Measurements from ENCODE around the gene ZNF284. TPM values are rescaled to one million over a fixed set of nuclear protein-coding genes. Genes with fewer than 3 reads are reported as not detected.

The ZNF284 gene
- total RNA-seq, 1 donor = 4.3 TPM

DNA sequence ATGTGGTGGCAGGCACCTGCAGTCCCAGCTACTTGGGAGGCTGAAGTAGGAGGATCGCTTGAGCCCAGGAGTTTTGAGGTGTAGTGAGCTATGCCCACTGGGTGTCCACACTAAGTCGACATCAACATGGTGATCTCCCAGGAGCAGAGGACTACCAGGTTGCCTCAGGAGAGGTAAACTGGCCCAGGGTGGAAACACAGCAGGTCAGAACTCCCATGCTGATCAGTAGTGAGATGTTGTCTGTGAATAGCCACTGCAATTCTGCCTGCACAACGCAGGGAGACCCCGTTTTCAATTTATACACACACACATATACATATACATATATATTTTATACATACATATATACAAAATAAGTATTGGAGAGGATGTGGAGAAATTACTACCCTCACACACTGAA lies 20.1 kb downstream of the ZNF284 start:
- no peak for DNase-seq (ENCODE audit: insufficient read length, low spot score, missing footprints)
- Histone ChIP-seq H3K9me3 (ENCODE audit: low read depth, low read length) (no peaks in the 10 kb centered on the region), H3K4me3 (ENCODE audit: insufficient read depth, low read length) (no peak overlapping the region), H3K27me3 (ENCODE audit: insufficient read depth, low read length) (no peaks in the 10 kb centered on the region), H4K20me1 (ENCODE audit: insufficient read depth, low read length) (no peaks in the 10 kb centered on the region), H2AFZ (ENCODE audit: low read length) (no peak overlapping the region), H3K4me2 (ENCODE audit: insufficient read depth, low read length) (no peak overlapping the region), H3K4me1 (ENCODE audit: insufficient read depth, low read length) (peaks cover 3% of the 10 kb centered on the region), H3K27ac (ENCODE audit: low read depth, low read length) (no peak overlapping the region), H3K79me2 (ENCODE audit: insufficient read depth, low read length) (peaks cover 21% of the 10 kb centered on the region), H3K36me3 (ENCODE audit: insufficient read depth, low read length) (no peaks in the 10 kb centered on the region)
- TF ChIP-seq, protein P1, sequence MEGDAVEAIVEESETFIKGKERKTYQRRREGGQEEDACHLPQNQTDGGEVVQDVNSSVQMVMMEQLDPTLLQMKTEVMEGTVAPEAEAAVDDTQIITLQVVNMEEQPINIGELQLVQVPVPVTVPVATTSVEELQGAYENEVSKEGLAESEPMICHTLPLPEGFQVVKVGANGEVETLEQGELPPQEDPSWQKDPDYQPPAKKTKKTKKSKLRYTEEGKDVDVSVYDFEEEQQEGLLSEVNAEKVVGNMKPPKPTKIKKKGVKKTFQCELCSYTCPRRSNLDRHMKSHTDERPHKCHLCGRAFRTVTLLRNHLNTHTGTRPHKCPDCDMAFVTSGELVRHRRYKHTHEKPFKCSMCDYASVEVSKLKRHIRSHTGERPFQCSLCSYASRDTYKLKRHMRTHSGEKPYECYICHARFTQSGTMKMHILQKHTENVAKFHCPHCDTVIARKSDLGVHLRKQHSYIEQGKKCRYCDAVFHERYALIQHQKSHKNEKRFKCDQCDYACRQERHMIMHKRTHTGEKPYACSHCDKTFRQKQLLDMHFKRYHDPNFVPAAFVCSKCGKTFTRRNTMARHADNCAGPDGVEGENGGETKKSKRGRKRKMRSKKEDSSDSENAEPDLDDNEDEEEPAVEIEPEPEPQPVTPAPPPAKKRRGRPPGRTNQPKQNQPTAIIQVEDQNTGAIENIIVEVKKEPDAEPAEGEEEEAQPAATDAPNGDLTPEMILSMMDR (IDR thresholded peaks at IDR 0.05; ENCODE audit: extremely low read depth, low read depth, low read length) = no peak

DNA sequence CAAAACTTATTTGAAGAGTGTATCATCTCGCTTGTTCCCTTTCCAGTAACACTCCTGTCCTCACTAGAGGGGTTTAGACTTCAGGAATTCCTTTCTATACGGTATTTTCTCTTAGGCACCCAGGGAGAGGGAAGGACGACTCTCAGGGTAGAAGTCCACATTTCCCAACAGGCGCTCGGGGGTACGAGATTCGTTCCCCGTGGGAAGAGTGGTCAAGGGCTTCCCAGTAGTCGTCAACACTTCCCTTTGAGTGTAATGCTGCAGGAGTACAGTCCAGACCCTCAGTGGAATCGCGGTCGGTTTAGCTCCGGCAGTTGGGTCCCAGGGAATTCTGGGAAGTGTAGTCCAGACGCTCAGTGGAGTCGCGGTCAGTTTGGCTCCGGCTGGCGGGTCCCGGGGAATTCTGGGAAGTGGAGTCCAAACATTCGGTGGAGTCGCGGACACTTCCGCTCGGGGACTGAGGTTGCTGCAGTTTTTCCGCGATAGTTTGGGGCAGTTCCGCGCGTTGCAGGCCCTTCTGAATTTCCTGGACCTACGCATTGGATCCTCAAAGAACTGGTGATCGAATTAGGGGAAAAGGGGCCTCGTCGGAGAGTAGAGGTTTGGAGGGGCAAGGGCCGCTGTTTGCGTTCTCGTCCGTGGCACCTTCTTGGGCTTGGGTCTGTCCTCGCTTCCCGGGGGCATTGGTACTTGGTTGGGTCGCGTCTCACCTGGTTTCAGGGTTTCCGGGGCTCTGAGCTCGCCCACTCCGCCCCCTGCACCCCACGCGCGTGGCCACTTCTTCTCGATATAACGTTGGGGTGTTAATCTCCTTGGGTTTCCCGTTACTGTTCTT lies 22.2 kb downstream of the ZNF284 start, which contains the start of gene ZNF224:
Gene ZNF224, plus strand, starts transcription at position 431 of the 835 bp plus-strand sequence. CDS start 3,513 bp downstream, outside the sequence.
- peak within 1 kb of the TSS; percentile 98 for H3K4me3 ChIP-seq (ENCODE audit: insufficient read depth, low read length)
- peaks cover 3% of the 10 kb centered on the region for H3K4me1 ChIP-seq (ENCODE audit: insufficient read depth, low read length)
- no peaks in the 10 kb centered on the region for H3K9me3 ChIP-seq (ENCODE audit: low read depth, low read length)
- H3K79me2 ChIP-seq (ENCODE audit: insufficient read depth, low read length) = peaks cover 28% of the 10 kb centered on the region
- peak within 1 kb of the TSS; percentile 100 for H2AFZ ChIP-seq (ENCODE audit: low read length)
- no peaks in the 10 kb centered on the region for H3K27me3 ChIP-seq (ENCODE audit: insufficient read depth, low read length)
- TF ChIP-seq, protein P1 (IDR thresholded peaks at IDR 0.05; ENCODE audit: extremely low read depth, low read depth, low read length) = no peak
- no peaks in the 10 kb centered on the region for H4K20me1 ChIP-seq (ENCODE audit: insufficient read depth, low read length)
- H3K27ac ChIP-seq (ENCODE audit: low read depth, low read length) = peak within 1 kb of the TSS; percentile 60
- DNase-seq (ENCODE audit: insufficient read length, low spot score, missing footprints) = peak; percentile 90
- H3K4me2 ChIP-seq (ENCODE audit: insufficient read depth, low read length) = peak within 1 kb of the TSS; percentile 99
- H3K36me3 ChIP-seq (ENCODE audit: insufficient read depth, low read length) = peaks cover 8% of the 10 kb centered on the region

DNA sequence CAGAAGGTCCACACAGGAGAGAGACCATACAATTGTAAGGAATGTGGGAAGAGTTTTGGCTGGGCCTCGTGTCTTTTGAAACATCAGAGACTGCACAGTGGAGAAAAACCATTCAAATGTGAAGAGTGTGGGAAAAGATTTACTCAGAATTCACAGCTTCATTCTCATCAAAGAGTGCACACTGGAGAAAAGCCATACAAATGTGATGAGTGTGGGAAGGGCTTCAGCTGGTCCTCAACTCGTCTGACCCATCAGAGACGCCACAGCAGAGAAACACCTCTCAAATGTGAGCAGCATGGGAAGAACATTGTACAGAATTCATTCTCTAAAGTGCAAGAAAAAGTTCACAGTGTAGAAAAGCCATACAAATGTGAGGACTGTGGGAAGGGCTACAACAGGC lies 35.8 kb downstream of the ZNF284 start:
- H3K79me2 ChIP-seq (ENCODE audit: insufficient read depth, low read length) = no peaks in the 10 kb centered on the region
- TF ChIP-seq, protein P1 (IDR thresholded peaks at IDR 0.05; ENCODE audit: extremely low read depth, low read depth, low read length) = no peak
- no peaks in the 10 kb centered on the region for H3K27me3 ChIP-seq (ENCODE audit: insufficient read depth, low read length)
- H3K4me2 ChIP-seq (ENCODE audit: insufficient read depth, low read length) = no peak overlapping the region
- DNase-seq (ENCODE audit: insufficient read length, low spot score, missing footprints) = no peak
- no peak overlapping the region for H2AFZ ChIP-seq (ENCODE audit: low read length)
- H4K20me1 ChIP-seq (ENCODE audit: insufficient read depth, low read length) = no peaks in the 10 kb centered on the region
- H3K27ac ChIP-seq (ENCODE audit: low read depth, low read length) = no peak overlapping the region
- H3K4me3 ChIP-seq (ENCODE audit: insufficient read depth, low read length) = no peak overlapping the region
- peaks cover 25% of the 10 kb centered on the region for H3K9me3 ChIP-seq (ENCODE audit: low read depth, low read length)
- H3K36me3 ChIP-seq (ENCODE audit: insufficient read depth, low read length) = peaks cover 38% of the 10 kb centered on the region
- no peaks in the 10 kb centered on the region for H3K4me1 ChIP-seq (ENCODE audit: insufficient read depth, low read length)

DNA sequence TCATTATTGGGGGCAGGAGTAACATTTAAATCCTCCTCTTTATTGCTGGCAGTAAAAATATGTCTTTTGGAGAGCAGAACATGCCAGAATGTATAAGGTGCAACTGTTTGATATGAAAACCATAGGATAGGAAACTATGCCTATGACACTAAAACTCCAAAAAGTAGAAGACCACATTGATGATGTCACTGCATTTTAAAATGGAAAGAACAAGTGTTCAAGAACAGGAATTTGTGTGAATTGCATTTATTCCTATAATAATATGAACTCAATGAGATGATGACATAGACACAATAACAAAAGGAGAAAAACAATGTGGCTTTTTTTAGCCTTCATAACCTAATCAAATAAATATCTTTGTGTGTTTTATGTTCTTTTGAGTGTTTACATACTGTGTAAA lies 37.5 kb downstream of the ZNF284 start:
- peaks cover 25% of the 10 kb centered on the region for H3K9me3 ChIP-seq (ENCODE audit: low read depth, low read length)
- no peaks in the 10 kb centered on the region for H3K27me3 ChIP-seq (ENCODE audit: insufficient read depth, low read length)
- H3K4me3 ChIP-seq (ENCODE audit: insufficient read depth, low read length) = no peak overlapping the region
- H3K4me2 ChIP-seq (ENCODE audit: insufficient read depth, low read length) = no peak overlapping the region
- H4K20me1 ChIP-seq (ENCODE audit: insufficient read depth, low read length) = no peaks in the 10 kb centered on the region
- TF ChIP-seq, protein P1 (IDR thresholded peaks at IDR 0.05; ENCODE audit: extremely low read depth, low read depth, low read length) = no peak
- H3K4me1 ChIP-seq (ENCODE audit: insufficient read depth, low read length) = peaks cover 3% of the 10 kb centered on the region
- peaks cover 27% of the 10 kb centered on the region for H3K36me3 ChIP-seq (ENCODE audit: insufficient read depth, low read length)
- no peak for DNase-seq (ENCODE audit: insufficient read length, low spot score, missing footprints)
- no peak overlapping the region for H3K27ac ChIP-seq (ENCODE audit: low read depth, low read length)
- no peak overlapping the region for H2AFZ ChIP-seq (ENCODE audit: low read length)
- H3K79me2 ChIP-seq (ENCODE audit: insufficient read depth, low read length) = peaks cover 10% of the 10 kb centered on the region

Measured in osteoblast (primary cell).